Right lobe of liver (tissue), 4 donors: ENCODE data around the gene FGF3.

Experiments used
- CTCF ChIP-seq, 4 donors: fragments of 200-600 bp in 3 of 4; fragments of 450-650 bp in 1 of 4; IDR thresholded peaks; one replicate each; pipeline versions ENCODE4 v1.5.1 to v1.8.0; 2016 to 2022; ENCODE audit warnings: antibody characterized with exemption in 4 of 4, mild to moderate bottlenecking in 2 of 4
- POLR2A ChIP-seq: fragments of 450-650 bp; IDR thresholded peaks from one replicate; pipeline ENCODE4 v1.6.1; 2017; ENCODE audit warnings: antibody characterized with exemption, mild to moderate bottlenecking
- donor health status: DM: no; HTN: no; CAD: no.
- donor health status: DM: no; HTN: no; CAD: no.
- donor health status: DM: no; HTN: yes; CAD: no.

GRCh38 chr11:69818231-69818602 lies 999 bp downstream of the FGF3 start:
- no peak for TF ChIP-seq POLR2A
- TF ChIP-seq CTCF (IDR thresholded peaks at IDR 0.05) = no peak
